HG02610 (cell line): Measurements from ENCODE around the gene EIF4G3.
"Not testable (repeated sequence)": the region's sequence is repeated elsewhere in the genome, so short reads cannot be mapped to it uniquely, and the experiment has no call there.

Source experiments
- ATAC-seq: cut with Tn5 transposase; IDR thresholded peaks from one replicate; pipeline ENCODE4 v1.9.1; 2021; ENCODE audit warnings: mild to moderate bottlenecking, moderate library complexity; ENCODE audit not compliant: unreplicated experiment

Gene EIF4G3

GRCh38 chr1:21042929-21043605 lies 133.6 kb downstream of the EIF4G3 start:
- ATAC-seq: no peak

- ATAC-seq: no peak
Observed at GRCh38 chr1:21041541-21041940, 135.2 kb downstream of the EIF4G3 start.

- no peak for ATAC-seq
Observed at GRCh38 chr1:21037091-21037490, 139.6 kb downstream of the EIF4G3 start.

GRCh38 chr1:21035794-21036193 lies 140.9 kb downstream of the EIF4G3 start:
- no peak for ATAC-seq

GRCh38 chr1:21034725-21035628 lies 141.7 kb downstream of the EIF4G3 start:
- no peak for ATAC-seq

GRCh38 chr1:21032741-21033140 lies 144.0 kb downstream of the EIF4G3 start:
- ATAC-seq: no peak

GRCh38 chr1:21030181-21030580 lies 146.5 kb downstream of the EIF4G3 start:
- no peak for ATAC-seq

GRCh38 chr1:21028520-21029145 lies 148.1 kb downstream of the EIF4G3 start:
- no peak for ATAC-seq

GRCh38 chr1:21027805-21028204 lies 148.9 kb downstream of the EIF4G3 start:
- no peak for ATAC-seq

- ATAC-seq: no peak
Observed at GRCh38 chr1:21024918-21025317, 151.8 kb downstream of the EIF4G3 start.

- ATAC-seq: not testable (repeated sequence)
Observed at GRCh38 chr1:21024136-21024896, 152.4 kb downstream of the EIF4G3 start.

GRCh38 chr1:21022279-21023040 lies 154.2 kb downstream of the EIF4G3 start:
- ATAC-seq: peak; percentile 91

GRCh38 chr1:21021311-21021710 lies 155.4 kb downstream of the EIF4G3 start:
- no peak for ATAC-seq

GRCh38 chr1:21020151-21020550 lies 156.5 kb downstream of the EIF4G3 start:
- no peak for ATAC-seq

GRCh38 chr1:21018673-21019072 lies 158.0 kb downstream of the EIF4G3 start:
- no peak for ATAC-seq

- no peak for ATAC-seq
Observed at GRCh38 chr1:21013510-21013909, 163.2 kb downstream of the EIF4G3 start.

GRCh38 chr1:21012937-21013336 lies 163.8 kb downstream of the EIF4G3 start:
- ATAC-seq: no peak

GRCh38 chr1:21007876-21008275 lies 168.8 kb downstream of the EIF4G3 start:
- no peak for ATAC-seq

- no peak for ATAC-seq
Observed at GRCh38 chr1:21005466-21006239, 171.0 kb downstream of the EIF4G3 start.
